Activated B cell treated with CpG ODN at 0.5 μM for 24 hours (primary cell): Measurements from ENCODE around the gene GSTM2. TPM values are rescaled to one million over a fixed set of nuclear protein-coding genes. Genes with fewer than 3 reads are reported as not detected.

Experiments
- ATAC-seq: fragments of 200-7000 bp; cut with Tn5 transposase; one replicate; pipeline ENCODE4 v1.10.0; 2021; ENCODE audit warnings: low read depth, mild to moderate bottlenecking, moderate library complexity
- CTCF ChIA-PET: fragments of 350-600 bp; sonication (Branson Sonifier 250); formaldehyde crosslinking; loops from one replicate; lab custom pipeline; 2021; ENCODE audit warnings: antibody characterized with exemption; lab: Charles Lee
- POLR2A ChIA-PET: fragments of 350-600 bp; sonication (Branson Sonifier 250); formaldehyde crosslinking; loops from one replicate; lab custom pipeline; 2021; ENCODE audit warnings: antibody characterized with exemption; lab: Charles Lee
- DNase-seq: peaks from one replicate; pipeline ENCODE4 v3.0.0; 2022
- H3K27ac Mint-ChIP-seq: one replicate; pipeline ENCODE4 v1.8.0; 2020; ENCODE audit warnings: mixed read lengths
- H3K27me3 Mint-ChIP-seq: one replicate; pipeline ENCODE4 v1.8.0; 2021; ENCODE audit warnings: mixed read lengths
- H3K36me3 Mint-ChIP-seq: one replicate; pipeline ENCODE4 v1.8.0; 2021; ENCODE audit warnings: low read depth, mixed read lengths
- H3K4me1 Mint-ChIP-seq: one replicate; pipeline ENCODE4 v1.8.0; 2021; ENCODE audit warnings: mixed read lengths
- H3K4me3 Mint-ChIP-seq: one replicate; pipeline ENCODE4 v1.8.0; 2020; ENCODE audit warnings: mild to moderate bottlenecking, mixed read lengths
- H3K9me3 Mint-ChIP-seq: one replicate; pipeline ENCODE4 v1.8.0; 2020; ENCODE audit warnings: mixed read lengths
- CTCF ChIP-seq: fragments of 200-600 bp; IDR thresholded peaks from one replicate; pipeline ENCODE4 v1.8.0; 2022; ENCODE audit warnings: antibody characterized with exemption, mild to moderate bottlenecking
- intact Hi-C: fragments of 100-400 bp; cut with micrococcal nuclease; formaldehyde crosslinking; loops from one replicate; pipeline ENCODE4 v1.15.1; 2024
- total RNA-seq: library from RNA; stranded (reverse); gene quantifications from 2 replicates; pipeline ENCODE4 v1.2.3, GENCODE V29; 2022

The GSTM2 gene
- total RNA-seq, 1 donor from 2014 or later: 11.0 TPM

DNA sequence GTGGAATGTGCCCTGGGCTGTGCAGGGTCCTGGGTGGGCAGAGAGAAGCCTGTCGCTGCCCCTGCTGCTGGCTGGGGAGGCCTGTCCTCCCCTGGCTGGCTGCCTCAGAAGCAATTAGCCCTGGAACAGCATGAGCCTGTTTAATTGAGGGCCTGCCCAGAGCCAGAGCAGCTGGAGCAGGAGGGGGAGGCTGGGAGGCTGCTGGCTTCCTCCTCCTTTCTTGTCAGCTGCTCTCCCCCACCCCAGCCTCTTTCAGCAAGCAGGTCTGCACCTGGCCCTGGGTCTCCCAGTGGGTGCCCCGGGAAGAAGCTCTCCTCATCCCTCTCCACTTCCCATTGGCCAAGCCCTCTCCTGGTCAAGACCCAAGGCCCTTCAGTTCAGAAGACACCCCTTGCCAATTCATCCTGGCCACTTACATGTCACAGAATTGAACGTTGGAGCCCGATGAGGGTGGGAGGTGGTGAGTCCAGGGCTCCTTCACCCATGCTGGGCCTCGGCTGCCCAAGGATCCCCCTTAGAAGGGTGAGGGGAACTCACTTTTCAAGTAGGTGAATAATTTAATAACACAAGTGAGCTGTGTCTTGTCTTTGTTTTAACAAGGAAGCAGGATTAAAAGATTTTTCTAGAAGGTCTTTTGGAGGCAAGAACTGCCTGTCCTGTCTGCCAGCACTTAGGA is 35.0 kb upstream of the GSTM2 start:
- H3K4me1 Mint-ChIP-seq: peaks cover 12% of the 10 kb centered on the region
- H3K27ac Mint-ChIP-seq: no peak overlapping the region
- H3K4me3 Mint-ChIP-seq: no peak overlapping the region
- ChIA-PET CTCF (interaction anchor here (0.9 to 4.9 kb wide), 4 partner anchors 68 to 88 kb away, joined by 3 to 45 read pairs (median 4); partner anchors contain the start of gene GNAI3), POLR2A (no interaction called here)
- intact Hi-C loops: no loop called here
- DNase-seq: no peak
- ATAC-seq: no peak
- no peaks in the 10 kb centered on the region for H3K27me3 Mint-ChIP-seq
- no peak for TF ChIP-seq CTCF
- no peaks in the 10 kb centered on the region for H3K9me3 Mint-ChIP-seq
- H3K36me3 Mint-ChIP-seq: peaks cover 41% of the 10 kb centered on the region

DNA sequence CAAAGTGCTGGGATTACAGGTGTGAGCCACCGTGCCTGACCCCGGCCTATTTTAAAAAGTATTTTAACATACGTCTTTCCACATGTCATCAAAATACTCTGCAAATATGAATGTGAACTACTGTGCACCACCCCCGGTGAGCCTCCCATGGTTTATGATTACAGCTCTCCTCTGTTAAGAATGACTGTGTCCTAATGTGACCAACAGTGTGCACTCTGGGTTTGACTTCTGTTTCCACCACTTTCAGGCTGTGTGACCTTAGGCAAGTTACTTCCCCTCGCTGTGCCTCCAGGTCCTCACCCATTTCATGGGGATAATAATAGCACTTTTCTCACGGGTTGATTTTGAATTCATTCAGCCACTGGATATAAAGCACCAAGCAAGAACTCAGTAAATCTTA is 33.6 kb upstream of the GSTM2 start:
- DNase-seq (no peak), ATAC-seq (no peak)
- intact Hi-C loops: no loop called here
- Mint-ChIP-seq H3K4me3 (no peak overlapping the region), H3K4me1 (peaks cover 12% of the 10 kb centered on the region), H3K27me3 (no peaks in the 10 kb centered on the region), H3K36me3 (peaks cover 26% of the 10 kb centered on the region), H3K27ac (no peak overlapping the region), H3K9me3 (no peaks in the 10 kb centered on the region)
- TF ChIP-seq CTCF: no peak
- POLR2A ChIA-PET: no interaction called here
- CTCF ChIA-PET: interaction anchor here (0.8 to 1.0 kb wide), 2 partner anchors 90 to 350 kb away, joined by 3 read pairs; partner anchors contain the start of gene AHCYL1

DNA sequence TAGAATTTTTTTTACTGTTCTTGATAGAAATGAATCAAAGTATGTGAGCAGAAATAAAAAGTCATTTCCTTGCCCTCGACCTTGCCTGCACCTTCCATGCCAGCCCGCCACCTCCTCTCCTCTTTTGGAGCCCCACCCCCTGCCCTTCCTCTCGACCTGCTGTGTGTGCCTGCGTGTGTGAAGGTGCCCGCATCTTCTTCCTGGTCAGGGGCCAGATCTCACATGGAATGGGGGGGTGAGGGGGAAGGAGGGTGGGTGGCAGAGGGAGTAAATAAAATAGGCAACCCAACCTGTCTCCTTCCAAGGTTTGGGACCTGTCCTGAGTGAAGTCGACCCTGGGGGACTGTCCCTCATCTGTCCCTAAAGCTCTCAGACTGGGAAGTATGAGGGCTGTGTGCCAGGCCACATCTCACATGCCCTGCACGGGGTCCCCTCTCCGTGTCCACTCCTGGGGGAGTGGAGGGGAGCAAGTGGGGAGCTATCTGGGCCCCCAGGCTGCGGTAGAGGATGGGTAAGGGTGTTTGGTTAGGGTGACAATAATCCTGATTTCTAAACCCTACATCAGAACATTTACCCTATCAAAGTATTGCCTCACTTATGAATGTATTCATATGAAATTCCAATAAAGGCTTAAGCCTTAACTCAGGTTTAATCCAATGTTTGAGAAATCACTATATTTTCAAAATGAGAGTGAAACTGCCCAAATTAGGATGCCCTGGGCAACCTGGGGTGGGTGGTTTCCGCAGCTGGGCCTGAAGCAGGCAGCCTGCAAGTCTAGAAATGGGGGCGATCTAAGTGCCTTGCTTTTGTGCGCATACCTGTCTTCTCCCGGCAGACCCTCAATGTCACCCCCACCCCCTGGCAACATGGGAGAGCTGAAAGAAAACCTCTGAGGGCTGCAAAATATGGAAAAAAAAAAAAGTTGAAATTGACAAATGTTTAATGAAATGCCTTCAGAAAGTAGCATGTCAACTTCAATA is 32.8 kb upstream of the GSTM2 start:
- CTCF ChIA-PET: interaction anchor here (0.8 to 2.0 kb wide), 3 partner anchors 89 to 349 kb away, joined by 3 to 9 read pairs (median 3); partner anchors contain the start of gene AHCYL1

GRCh38 chr1:109635862-109636200 is 32.0 kb upstream of the GSTM2 start:
- CTCF ChIA-PET: interaction anchor here (2.0 to 6.6 kb wide), 2 partner anchors 90 to 139 kb away, joined by 9 to 103 read pairs; no protein-coding TSS in a partner anchor
- no peak overlapping the region for H3K27ac Mint-ChIP-seq

More for the DNA sequence above, 32.8 kb upstream of the GSTM2 start:
- ATAC-seq (peak; percentile 42), DNase-seq (no peak)
- intact Hi-C loops: no loop called here
- Mint-ChIP-seq H3K9me3 (no peaks in the 10 kb centered on the region), H3K27me3 (no peaks in the 10 kb centered on the region), H3K4me1 (peaks cover 13% of the 10 kb centered on the region), H3K36me3 (peaks cover 19% of the 10 kb centered on the region), H3K27ac (no peak overlapping the region), H3K4me3 (no peak overlapping the region)
- POLR2A ChIA-PET: no interaction called here
- no peak for TF ChIP-seq CTCF

More at GRCh38 chr1:109635862-109636200, 32.0 kb upstream of the GSTM2 start:
- POLR2A ChIA-PET: no interaction called here
- H3K27me3 Mint-ChIP-seq: no peaks in the 10 kb centered on the region
- H3K4me1 Mint-ChIP-seq: peaks cover 17% of the 10 kb centered on the region
- no peak for TF ChIP-seq CTCF
- ATAC-seq: no peak
- no peak for DNase-seq
- no peak overlapping the region for H3K4me3 Mint-ChIP-seq
- no peaks in the 10 kb centered on the region for H3K9me3 Mint-ChIP-seq
- H3K36me3 Mint-ChIP-seq: peaks cover 14% of the 10 kb centered on the region
- intact Hi-C loops: no loop called here
